B cell (primary cell): ENCODE data around the gene BBC3. TPM values are rescaled to one million over a fixed set of nuclear protein-coding genes. Genes with fewer than 3 reads are reported as not detected.

Experiments used
- ATAC-seq: fragments of 200-7000 bp; cut with Tn5 transposase; one replicate; pipeline ENCODE4 v1.10.0; 2021; ENCODE audit warnings: low read depth, mild to moderate bottlenecking, moderate number of reproducible peaks, moderate library complexity
- CTCF ChIA-PET: fragments of 350-600 bp; sonication (Branson Sonifier 250); formaldehyde crosslinking; loops from one replicate; lab custom pipeline; 2021; ENCODE audit warnings: antibody characterized with exemption, inconsistent platforms; lab: Charles Lee
- POLR2A ChIA-PET: fragments of 350-600 bp; sonication (Branson Sonifier 250); formaldehyde crosslinking; loops from one replicate; lab custom pipeline; 2021; ENCODE audit warnings: antibody characterized with exemption; lab: Charles Lee
- DNase-seq: peaks from one replicate; pipeline ENCODE4 v3.0.0; 2013
- H2AFZ ChIP-seq: 2 replicates; pipeline ENCODE4 v1.6.1; 2012; ENCODE audit warnings: mild to moderate bottlenecking, low read depth, low read length; ENCODE audit not compliant: insufficient read depth, poor library complexity, severe bottlenecking
- H3K27ac ChIP-seq, 2 donors: 1 replicate in 1 of 2; 2 replicates in 1 of 2; pipeline ENCODE4 v1.5.1; 2012 to 2013; ENCODE audit warnings: low read length in 2 of 2, mild to moderate bottlenecking in 2 of 2, moderate library complexity in 1 of 2
- H3K27me3 ChIP-seq, 4 experiments: fragments of 200-600 bp in 1 of 4; sonication (generic) in 1 of 4; replicated peaks in 1 of 4; 1 replicate in 2 of 4; 2 replicates in 2 of 4; pipeline versions ENCODE4 v1.6.1 to v1.7.0; 2013 to 2016; ENCODE audit warnings: low read length in 3 of 4, mild to moderate bottlenecking in 2 of 4, mixed read lengths in 1 of 4, moderate library complexity in 1 of 4; ENCODE audit not compliant: insufficient read depth in 4 of 4, control insufficient read depth in 3 of 4; ENCODE audit errors: control extremely low read depth in 1 of 4
- H3K36me3 ChIP-seq, 2 experiments: replicated peaks in 1 of 2; 1 replicate in 1 of 2; 2 replicates in 1 of 2; pipeline versions ENCODE4 v1.6.1 to v1.7.1; 2013; ENCODE audit warnings: low read length in 1 of 2; ENCODE audit not compliant: insufficient read depth in 2 of 2, control insufficient read depth in 1 of 2; ENCODE audit errors: control extremely low read depth in 1 of 2, extremely low read depth in 1 of 2
- H3K4me1 ChIP-seq, 2 donors: fragments of 200-600 bp in 1 of 2; sonication (generic) in 1 of 2; 1 replicate in 1 of 2; 2 replicates in 1 of 2; pipeline versions ENCODE4 v1.5.1 to v1.6.1; 2013 to 2017; ENCODE audit warnings: low read length in 2 of 2; ENCODE audit not compliant: control insufficient read depth in 2 of 2, insufficient read depth in 2 of 2
- H3K4me2 ChIP-seq: replicated peaks from 2 replicates; pipeline ENCODE3; 2012; ENCODE audit warnings: mild to moderate bottlenecking, low read depth, low read length; ENCODE audit not compliant: poor library complexity, severe bottlenecking
- H3K4me3 ChIP-seq, 5 experiments: fragments of 200-600 bp in 1 of 5; sonication (generic) in 1 of 5; 1 replicate in 3 of 5; 2 replicates in 2 of 5; pipeline versions ENCODE4 v1.5.1 to v1.7.0; 2011 to 2016; ENCODE audit warnings: low read length in 4 of 5, mild to moderate bottlenecking in 4 of 5, low read depth in 2 of 5, control low read depth in 1 of 5, moderate library complexity in 1 of 5; ENCODE audit not compliant: insufficient read depth in 1 of 5; ENCODE audit errors: control extremely low read depth in 1 of 5, extremely low read depth in 1 of 5
- H3K79me2 ChIP-seq: fragments of 200-600 bp; sonication (generic); one replicate; pipeline ENCODE4 v1.6.0; 2016; ENCODE audit warnings: low read length; ENCODE audit not compliant: control insufficient read depth, insufficient read depth
- H3K9ac ChIP-seq: fragments of 200-600 bp; sonication (generic); 2 replicates; pipeline ENCODE4 v1.6.1; 2017; ENCODE audit warnings: mild to moderate bottlenecking, low read length, moderate library complexity
- H3K9me3 ChIP-seq, 3 donors: one replicate each; pipeline versions ENCODE4 v1.6.1 to v1.7.1; 2013; ENCODE audit warnings: low read length in 2 of 3; ENCODE audit not compliant: control insufficient read depth in 2 of 3, insufficient read depth in 1 of 3; ENCODE audit errors: control extremely low read depth in 1 of 3
- H4K20me1 ChIP-seq: 2 replicates; pipeline ENCODE4 v1.6.0; 2012; ENCODE audit warnings: mild to moderate bottlenecking, low read length; ENCODE audit not compliant: insufficient read depth, control insufficient read depth, poor library complexity, severe bottlenecking
- H3K27ac Mint-ChIP-seq: one replicate; pipeline ENCODE4 v1.8.0; 2021; ENCODE audit warnings: mixed read lengths
- H3K27me3 Mint-ChIP-seq: one replicate; pipeline ENCODE4 v1.8.0; 2021; ENCODE audit warnings: mixed read lengths
- H3K4me1 Mint-ChIP-seq: one replicate; pipeline ENCODE4 v1.8.0; 2021; ENCODE audit warnings: mixed read lengths
- H3K4me3 Mint-ChIP-seq: one replicate; pipeline ENCODE4 v1.8.0; 2021; ENCODE audit warnings: mixed read lengths
- H3K9me3 Mint-ChIP-seq: one replicate; pipeline ENCODE4 v1.8.0; 2022; ENCODE audit warnings: mixed read lengths; ENCODE audit not compliant: insufficient read depth
- CTCF ChIP-seq: fragments of 200-600 bp; IDR thresholded peaks from one replicate; pipeline ENCODE4 v1.8.0; 2022; ENCODE audit warnings: antibody characterized with exemption, mild to moderate bottlenecking
- EZH2 ChIP-seq: IDR thresholded peaks from 2 replicates; pipeline ENCODE4 v1.6.1; 2012; ENCODE audit warnings: borderline replicate concordance, low read depth, mild to moderate bottlenecking, moderate library complexity, low read length; ENCODE audit not compliant: insufficient read depth, poor library complexity, severe bottlenecking
- WGBS: methylation state at CpG from one replicate; pipeline ENCODE4 v1.1.5; 2013; ENCODE audit warnings: missing lambda C conversion rate; ENCODE audit not compliant: insufficient coverage; 5-methylcytosine and 5-hydroxymethylcytosine counted together
- intact Hi-C: fragments of 100-400 bp; cut with micrococcal nuclease; formaldehyde crosslinking; loops from one replicate; pipeline ENCODE4 v1.10.0; 2022
- polyA plus RNA-seq: library from polyadenylated mRNA; depleted of rRNA; stranded (reverse); fragments of >200 nt; gene quantifications from 2 replicates; pipeline ENCODE4 v1.2.3, GENCODE V29; 2012
- total RNA-seq, 2 donors: library from RNA; stranded (reverse); fragments of 120-200 nt in 1 of 2; gene quantifications; 1 replicate in 1 of 2; 2 replicates in 1 of 2; pipeline versions ENCODE4 v1.2.3 to v1.2.4, GENCODE V29; 2013 to 2022

BBC3 gene
- total and polyA plus RNA-seq, 2 donors (not counting 1 experiment from before 2014, with no cell fraction given): 10.2 to 17.8 TPM

DNA sequence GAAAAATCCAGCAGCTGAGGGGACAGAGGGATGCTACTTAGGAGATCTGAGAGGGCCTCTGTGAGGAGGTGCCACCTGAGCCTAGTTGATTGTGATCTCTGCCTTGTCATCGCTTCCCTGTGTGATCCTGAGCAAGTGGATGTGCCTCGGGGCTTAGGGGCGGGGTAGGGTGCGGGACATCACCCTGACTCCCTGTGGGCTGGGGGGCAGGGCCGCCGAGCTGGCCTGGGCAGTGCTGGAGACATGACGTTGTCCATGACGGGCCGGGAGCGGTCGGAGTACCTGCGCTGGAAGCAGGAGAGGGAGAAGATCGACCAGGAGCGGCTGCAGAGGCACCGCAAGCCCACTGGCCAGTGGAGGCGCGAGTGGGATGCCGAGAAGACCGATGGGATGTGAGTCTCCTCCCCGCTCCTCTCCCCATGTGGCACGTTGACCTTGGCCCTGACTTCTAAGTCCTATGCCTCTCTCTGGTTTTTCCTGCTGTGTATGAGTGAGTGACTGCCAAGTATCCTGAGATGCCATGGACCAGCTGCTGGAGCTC, 35.5 kb upstream of the BBC3 start:
- H3K27ac Mint-ChIP-seq: no peak overlapping the region
- Histone ChIP-seq H3K4me2 (no peak overlapping the region), H2AFZ (no peak overlapping the region), H3K79me2 (no peaks in the 10 kb centered on the region), H3K4me3 (no peak overlapping the region), H3K9ac (no peak overlapping the region), H3K27me3 (no peaks in the 10 kb centered on the region), H3K4me1 (peaks cover 6 to 15% of the 10 kb centered on the region in 2 donors), H3K27ac (no peak overlapping the region), H3K36me3 (peaks cover 0 to 40% of the 10 kb centered on the region in 2 experiments), H4K20me1 (peaks cover 4% of the 10 kb centered on the region), H3K9me3 (no peaks in the 10 kb centered on the region)
- POLR2A ChIA-PET: interaction anchor here (0.7 to 1.5 kb wide), 2 partner anchors 9 kb away, joined by 5 to 6 read pairs; no protein-coding TSS in a partner anchor
- no peaks in the 10 kb centered on the region for H3K27me3 Mint-ChIP-seq
- H3K9me3 Mint-ChIP-seq: no peaks in the 10 kb centered on the region
- intact Hi-C loops: no loop called here
- over 99% methylated on average over 21 of the region's 21 CpGs for WGBS
- CTCF ChIA-PET: no interaction called here
- ATAC-seq (no peak), DNase-seq (no peak)
- TF ChIP-seq EZH2 (no peak), CTCF (no peak)
- no peak overlapping the region for H3K4me3 Mint-ChIP-seq
- peaks cover 6% of the 10 kb centered on the region for H3K4me1 Mint-ChIP-seq

DNA sequence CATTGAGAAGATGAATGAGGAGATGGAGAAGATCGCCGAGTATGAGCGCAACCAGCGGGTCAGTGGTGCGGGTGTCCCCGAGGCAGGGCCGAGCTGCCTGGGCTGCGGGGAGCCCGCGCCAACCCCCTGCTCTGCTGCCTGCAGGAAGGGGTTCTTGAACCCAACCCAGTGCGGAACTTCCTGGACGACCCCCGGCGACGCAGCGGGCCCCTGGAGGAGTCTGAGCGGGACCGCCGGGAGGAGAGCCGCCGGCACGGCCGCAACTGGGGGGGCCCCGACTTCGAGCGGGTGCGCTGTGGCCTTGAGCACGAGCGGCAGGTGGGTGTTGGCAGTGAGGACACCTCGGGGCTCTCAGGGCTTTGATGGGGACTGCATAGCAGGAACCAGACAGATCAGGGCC, 33.6 kb upstream of the BBC3 start:
- Mint-ChIP-seq H3K4me1 (peaks cover 15% of the 10 kb centered on the region), H3K4me3 (no peak overlapping the region), H3K27me3 (no peaks in the 10 kb centered on the region), H3K27ac (no peak overlapping the region), H3K9me3 (no peaks in the 10 kb centered on the region)
- H3K36me3 ChIP-seq: peaks cover 2 to 43% of the 10 kb centered on the region in 2 experiments
- no peak overlapping the region for H2AFZ ChIP-seq
- H3K9ac ChIP-seq: no peak overlapping the region
- no peak overlapping the region for H3K4me3 ChIP-seq
- ChIA-PET POLR2A (no interaction called here), CTCF (interaction anchor here (1.3 to 1.4 kb wide), 2 partner anchors 20 to 54 kb away, joined by 3 to 6 read pairs; no protein-coding TSS in a partner anchor)
- H3K4me1 ChIP-seq: peaks cover 6 to 15% of the 10 kb centered on the region in 2 donors
- no peak for TF ChIP-seq EZH2
- TF ChIP-seq CTCF: no peak
- ATAC-seq: no peak
- no peak overlapping the region for H3K4me2 ChIP-seq
- H3K9me3 ChIP-seq: no peaks in the 10 kb centered on the region
- intact Hi-C loops: no loop called here
- H3K27me3 ChIP-seq: no peaks in the 10 kb centered on the region
- DNase-seq: no peak
- 97% methylated on average over 30 of the region's 30 CpGs for WGBS
- peaks cover 16% of the 10 kb centered on the region for H4K20me1 ChIP-seq
- peaks cover 2% of the 10 kb centered on the region for H3K79me2 ChIP-seq
- no peak overlapping the region for H3K27ac ChIP-seq
